Measurements from ENCODE around the gene MMP23B.

The MMP23B gene

GRCh38 chr1:1605724-1606123 lies 26.2 kb upstream of the MMP23B start:
- H4K8ac ChIP-seq (ENCODE audit: low read depth, low read length): no peak overlapping the region
- WGBS (ENCODE audit: extremely low coverage, insufficient coverage, insufficient read length): no CpG with 5 or more reads among the region's 17 CpGs
- H3K27ac ChIP-seq (ENCODE audit: low read depth, low read length): no peak overlapping the region
- H2BK120ac ChIP-seq (ENCODE audit: insufficient read depth, low read length, poor library complexity): no peak overlapping the region
- no peak overlapping the region for H3K4me3 ChIP-seq (ENCODE audit: low read depth, low read length)
- no peak overlapping the region for H4K12ac ChIP-seq (ENCODE audit: low read depth, low read length)
- H2AK5ac ChIP-seq (ENCODE audit: low read length): no peak overlapping the region
- peaks cover 7% of the 10 kb centered on the region for H3K27me3 ChIP-seq (ENCODE audit: insufficient read depth, low read length)
- H3K4me1 ChIP-seq (ENCODE audit: control insufficient read depth in 1 of 2, insufficient read depth in 2 of 2, low read length in 2 of 2): no peaks in the 10 kb centered on the region
- H3K9ac ChIP-seq (ENCODE audit: low read length): no peak overlapping the region
- no peaks in the 10 kb centered on the region for H3K36me3 ChIP-seq (ENCODE audit: control insufficient read depth in 1 of 2, insufficient read depth in 2 of 2, low read length in 2 of 2)
- H4K91ac ChIP-seq (ENCODE audit: low read depth, low read length): no peak overlapping the region
- H3K79me1 ChIP-seq (ENCODE audit: low read length): no peaks in the 10 kb centered on the region
- no peak overlapping the region for H2BK12ac ChIP-seq (ENCODE audit: low read length)
- no peak overlapping the region for H3K4ac ChIP-seq (ENCODE audit: low read depth, low read length)
- H3K79me2 ChIP-seq (ENCODE audit: control insufficient read depth, insufficient read depth, low read length, poor library complexity): no peaks in the 10 kb centered on the region
- H3K18ac ChIP-seq (ENCODE audit: low read length): no peak overlapping the region
- no peak overlapping the region for H2BK5ac ChIP-seq (ENCODE audit: low read depth, low read length, poor library complexity)
- DNase-seq: no peak
- H3K4me2 ChIP-seq (ENCODE audit: low read length): no peak overlapping the region
- no peak overlapping the region for H2AFZ ChIP-seq (ENCODE audit: insufficient read depth, low read length, poor library complexity)
- no peak overlapping the region for H3K14ac ChIP-seq (ENCODE audit: low read length)
- H3K23ac ChIP-seq (ENCODE audit: low read length): no peak overlapping the region
- peaks cover 4% of the 10 kb centered on the region for H3K9me3 ChIP-seq (ENCODE audit: insufficient read depth, low read depth, low read length)

- H2BK120ac ChIP-seq (ENCODE audit: insufficient read depth, low read length, poor library complexity): no peak overlapping the region
- no CpG with 5 or more reads among the region's 13 CpGs for WGBS (ENCODE audit: extremely low coverage, insufficient coverage, insufficient read length)
- no peak overlapping the region for H4K91ac ChIP-seq (ENCODE audit: low read depth, low read length)
- no peak overlapping the region for H3K27ac ChIP-seq (ENCODE audit: low read depth, low read length)
- no peak overlapping the region for H3K4me3 ChIP-seq (ENCODE audit: low read depth, low read length)
- H3K18ac ChIP-seq (ENCODE audit: low read length): no peak overlapping the region
- no peak overlapping the region for H4K8ac ChIP-seq (ENCODE audit: low read depth, low read length)
- H3K4ac ChIP-seq (ENCODE audit: low read depth, low read length): no peak overlapping the region
- H3K4me1 ChIP-seq (ENCODE audit: control insufficient read depth in 1 of 2, insufficient read depth in 2 of 2, low read length in 2 of 2): no peaks in the 10 kb centered on the region
- peaks cover 2% of the 10 kb centered on the region for H3K27me3 ChIP-seq (ENCODE audit: insufficient read depth, low read length)
- H2AFZ ChIP-seq (ENCODE audit: insufficient read depth, low read length, poor library complexity): no peak overlapping the region
- H3K9ac ChIP-seq (ENCODE audit: low read length): no peak overlapping the region
- no peaks in the 10 kb centered on the region for H3K79me2 ChIP-seq (ENCODE audit: control insufficient read depth, insufficient read depth, low read length, poor library complexity)
- H3K4me2 ChIP-seq (ENCODE audit: low read length): no peak overlapping the region
- H3K14ac ChIP-seq (ENCODE audit: low read length): no peak overlapping the region
- no peak overlapping the region for H2AK5ac ChIP-seq (ENCODE audit: low read length)
- H3K79me1 ChIP-seq (ENCODE audit: low read length): no peaks in the 10 kb centered on the region
- no peak for DNase-seq
- H2BK5ac ChIP-seq (ENCODE audit: low read depth, low read length, poor library complexity): no peak overlapping the region
- H2BK12ac ChIP-seq (ENCODE audit: low read length): no peak overlapping the region
- peaks cover 4% of the 10 kb centered on the region for H3K9me3 ChIP-seq (ENCODE audit: insufficient read depth, low read depth, low read length)
- H4K12ac ChIP-seq (ENCODE audit: low read depth, low read length): no peak overlapping the region
- no peak overlapping the region for H3K23ac ChIP-seq (ENCODE audit: low read length)
- no peaks in the 10 kb centered on the region for H3K36me3 ChIP-seq (ENCODE audit: control insufficient read depth in 1 of 2, insufficient read depth in 2 of 2, low read length in 2 of 2)
These were observed 25.7 kb upstream of the MMP23B start for GRCh38 chr1:1606232-1606631.

GRCh38 chr1:1609822-1610485 lies 22.0 kb upstream of the MMP23B start:
- Histone ChIP-seq H2AFZ (ENCODE audit: insufficient read depth, low read length, poor library complexity) (no peak overlapping the region), H3K36me3 (ENCODE audit: control insufficient read depth in 1 of 2, insufficient read depth in 2 of 2, low read length in 2 of 2) (no peaks in the 10 kb centered on the region), H3K4me1 (ENCODE audit: control insufficient read depth in 1 of 2, insufficient read depth in 2 of 2, low read length in 2 of 2) (peaks cover 7 to 8% of the 10 kb centered on the region in 2 experiments), H2BK120ac (ENCODE audit: insufficient read depth, low read length, poor library complexity) (no peak overlapping the region), H3K9me3 (ENCODE audit: insufficient read depth, low read depth, low read length) (peaks cover 4% of the 10 kb centered on the region), H3K14ac (ENCODE audit: low read length) (no peak overlapping the region), H3K79me1 (ENCODE audit: low read length) (no peaks in the 10 kb centered on the region), H4K12ac (ENCODE audit: low read depth, low read length) (no peak overlapping the region), H4K91ac (ENCODE audit: low read depth, low read length) (no peak overlapping the region), H3K27me3 (ENCODE audit: insufficient read depth, low read length) (no peaks in the 10 kb centered on the region), H3K23ac (ENCODE audit: low read length) (no peak overlapping the region), H3K79me2 (ENCODE audit: control insufficient read depth, insufficient read depth, low read length, poor library complexity) (no peaks in the 10 kb centered on the region), H3K9ac (ENCODE audit: low read length) (no peak overlapping the region), H3K4ac (ENCODE audit: low read depth, low read length) (no peak overlapping the region), H2BK12ac (ENCODE audit: low read length) (no peak overlapping the region), H3K18ac (ENCODE audit: low read length) (no peak overlapping the region), H3K4me3 (ENCODE audit: low read depth, low read length) (no peak overlapping the region), H3K27ac (ENCODE audit: low read depth, low read length) (no peak overlapping the region), H2BK5ac (ENCODE audit: low read depth, low read length, poor library complexity) (no peak overlapping the region), H3K4me2 (ENCODE audit: low read length) (no peak overlapping the region), H2AK5ac (ENCODE audit: low read length) (no peak overlapping the region), H4K8ac (ENCODE audit: low read depth, low read length) (no peak overlapping the region)
- no peak for DNase-seq
- no CpG with 5 or more reads among the region's 12 CpGs for WGBS (ENCODE audit: extremely low coverage, insufficient coverage, insufficient read length)

- no peak overlapping the region for H3K23ac ChIP-seq (ENCODE audit: low read length)
These were observed 21.2 kb upstream of the MMP23B start for GRCh38 chr1:1610796-1611195.

More at GRCh38 chr1:1610796-1611195, 21.2 kb upstream of the MMP23B start:
- H3K4ac ChIP-seq (ENCODE audit: low read depth, low read length): no peak overlapping the region
- H2BK120ac ChIP-seq (ENCODE audit: insufficient read depth, low read length, poor library complexity): no peak overlapping the region
- no peak overlapping the region for H4K8ac ChIP-seq (ENCODE audit: low read depth, low read length)
- H3K4me2 ChIP-seq (ENCODE audit: low read length): no peak overlapping the region
- H3K36me3 ChIP-seq (ENCODE audit: control insufficient read depth in 1 of 2, insufficient read depth in 2 of 2, low read length in 2 of 2): no peaks in the 10 kb centered on the region
- no peak overlapping the region for H2BK5ac ChIP-seq (ENCODE audit: low read depth, low read length, poor library complexity)
- no peak overlapping the region for H3K9ac ChIP-seq (ENCODE audit: low read length)
- no peaks in the 10 kb centered on the region for H3K27me3 ChIP-seq (ENCODE audit: insufficient read depth, low read length)
- H3K4me3 ChIP-seq (ENCODE audit: low read depth, low read length): no peak overlapping the region
- H2AFZ ChIP-seq (ENCODE audit: insufficient read depth, low read length, poor library complexity): no peak overlapping the region
- H3K4me1 ChIP-seq (ENCODE audit: control insufficient read depth in 1 of 2, insufficient read depth in 2 of 2, low read length in 2 of 2): peaks cover 7 to 8% of the 10 kb centered on the region in 2 experiments
- WGBS (ENCODE audit: extremely low coverage, insufficient coverage, insufficient read length): no CpG with 5 or more reads among the region's 9 CpGs
- no peak overlapping the region for H3K18ac ChIP-seq (ENCODE audit: low read length)
- peaks cover under 1% of the 10 kb centered on the region for H3K9me3 ChIP-seq (ENCODE audit: insufficient read depth, low read depth, low read length)
- H4K91ac ChIP-seq (ENCODE audit: low read depth, low read length): no peak overlapping the region
- H3K79me1 ChIP-seq (ENCODE audit: low read length): peaks cover 4% of the 10 kb centered on the region
- no peak overlapping the region for H2BK12ac ChIP-seq (ENCODE audit: low read length)
- peaks cover 4% of the 10 kb centered on the region for H3K79me2 ChIP-seq (ENCODE audit: control insufficient read depth, insufficient read depth, low read length, poor library complexity)
- H3K14ac ChIP-seq (ENCODE audit: low read length): no peak overlapping the region
- H3K27ac ChIP-seq (ENCODE audit: low read depth, low read length): no peak overlapping the region
- no peak overlapping the region for H4K12ac ChIP-seq (ENCODE audit: low read depth, low read length)
- H2AK5ac ChIP-seq (ENCODE audit: low read length): no peak overlapping the region
- no peak for DNase-seq

All from trophoblast cell (in vitro differentiated cells and primary cell).